ENCODE data around the gene TPTE2. TPM values are rescaled to one million over a fixed set of nuclear protein-coding genes. Genes with fewer than 3 reads are reported as not detected.

The TPTE2 gene
- total and polyA plus RNA-seq, 2 experiments from 2014 or later = 0.24 TPM; not detected in 1

GRCh38 chr13:19591864-19592263 is 30.5 kb upstream of the TPTE2 start:
- DNase-seq (ENCODE audit: low read depth in 1 of 2, low spot score in 1 of 2) = no peak
- Histone ChIP-seq H3K36me3 (no peaks in the 10 kb centered on the region), H3K4me1 (ENCODE audit: low read depth) (no peaks in the 10 kb centered on the region), H3K9me3 (ENCODE audit: low read depth) (no peaks in the 10 kb centered on the region), H3K4me3 (no peak overlapping the region), H3K27me3 (no peaks in the 10 kb centered on the region), H3K27ac (no peak overlapping the region)
- TF ChIP-seq, protein P1, sequence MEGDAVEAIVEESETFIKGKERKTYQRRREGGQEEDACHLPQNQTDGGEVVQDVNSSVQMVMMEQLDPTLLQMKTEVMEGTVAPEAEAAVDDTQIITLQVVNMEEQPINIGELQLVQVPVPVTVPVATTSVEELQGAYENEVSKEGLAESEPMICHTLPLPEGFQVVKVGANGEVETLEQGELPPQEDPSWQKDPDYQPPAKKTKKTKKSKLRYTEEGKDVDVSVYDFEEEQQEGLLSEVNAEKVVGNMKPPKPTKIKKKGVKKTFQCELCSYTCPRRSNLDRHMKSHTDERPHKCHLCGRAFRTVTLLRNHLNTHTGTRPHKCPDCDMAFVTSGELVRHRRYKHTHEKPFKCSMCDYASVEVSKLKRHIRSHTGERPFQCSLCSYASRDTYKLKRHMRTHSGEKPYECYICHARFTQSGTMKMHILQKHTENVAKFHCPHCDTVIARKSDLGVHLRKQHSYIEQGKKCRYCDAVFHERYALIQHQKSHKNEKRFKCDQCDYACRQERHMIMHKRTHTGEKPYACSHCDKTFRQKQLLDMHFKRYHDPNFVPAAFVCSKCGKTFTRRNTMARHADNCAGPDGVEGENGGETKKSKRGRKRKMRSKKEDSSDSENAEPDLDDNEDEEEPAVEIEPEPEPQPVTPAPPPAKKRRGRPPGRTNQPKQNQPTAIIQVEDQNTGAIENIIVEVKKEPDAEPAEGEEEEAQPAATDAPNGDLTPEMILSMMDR (IDR thresholded peaks at IDR 0.05; ENCODE audit: low read depth, low read length) = no peak

DNA sequence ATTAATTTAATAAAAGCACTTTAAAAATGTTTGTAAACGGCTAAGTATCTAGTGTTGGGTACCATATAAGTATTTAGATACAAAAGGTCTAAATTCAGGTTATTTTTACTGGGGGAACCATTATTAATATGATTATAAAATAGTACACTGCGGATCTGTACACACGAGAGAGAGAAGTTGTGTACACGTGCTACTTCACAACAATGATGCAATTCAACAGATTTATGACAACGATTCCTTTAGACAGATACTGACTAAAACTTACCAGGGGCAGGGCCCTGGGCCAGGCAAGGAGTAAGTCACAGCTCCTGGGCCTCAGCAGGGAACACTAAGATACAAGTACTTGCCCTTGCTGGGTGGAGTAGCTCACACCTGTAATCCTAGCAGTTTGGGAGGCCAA is 29.1 kb upstream of the TPTE2 start:
- no peaks in the 10 kb centered on the region for H3K27me3 ChIP-seq
- H3K4me1 ChIP-seq (ENCODE audit: low read depth) = no peaks in the 10 kb centered on the region
- TF ChIP-seq, protein P1 (IDR thresholded peaks at IDR 0.05; ENCODE audit: low read depth, low read length) = no peak
- no peak overlapping the region for H3K4me3 ChIP-seq
- no peaks in the 10 kb centered on the region for H3K36me3 ChIP-seq
- no peak overlapping the region for H3K27ac ChIP-seq
- no peaks in the 10 kb centered on the region for H3K9me3 ChIP-seq (ENCODE audit: low read depth)
- DNase-seq (ENCODE audit: low read depth in 1 of 2, low spot score in 1 of 2) = no peak

DNA sequence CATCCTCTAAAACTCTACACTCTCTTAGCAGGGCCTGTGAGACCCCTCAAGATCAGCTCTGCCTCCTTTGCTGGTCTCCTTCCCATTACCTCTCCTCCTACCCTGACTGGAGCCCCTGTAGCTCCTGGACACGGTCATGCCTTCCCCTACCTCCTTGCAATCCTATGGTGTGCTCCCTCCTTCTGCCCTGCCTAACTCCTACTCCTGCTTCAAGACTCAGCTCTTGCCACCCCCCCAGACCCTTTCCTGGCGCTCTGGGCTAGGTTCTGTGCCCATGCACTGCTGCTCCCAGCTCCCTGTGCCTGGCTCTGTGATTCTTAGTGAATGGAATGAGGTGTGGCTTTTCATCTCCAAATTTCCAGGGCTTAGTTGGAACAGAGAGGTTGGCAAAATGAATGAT is 28.0 kb upstream of the TPTE2 start:
- Histone ChIP-seq H3K27me3 (no peaks in the 10 kb centered on the region), H3K4me1 (ENCODE audit: low read depth) (no peaks in the 10 kb centered on the region), H3K36me3 (no peaks in the 10 kb centered on the region), H3K4me3 (no peak overlapping the region), H3K9me3 (ENCODE audit: low read depth) (no peaks in the 10 kb centered on the region), H3K27ac (no peak overlapping the region)
- DNase-seq (ENCODE audit: low read depth in 1 of 2, low spot score in 1 of 2) = no peak
- TF ChIP-seq, protein P1 (IDR thresholded peaks at IDR 0.05; ENCODE audit: low read depth, low read length) = no peak

GRCh38 chr13:19587635-19588300 is 26.4 kb upstream of the TPTE2 start:
- Histone ChIP-seq H3K36me3 (no peaks in the 10 kb centered on the region), H3K4me3 (no peak overlapping the region), H3K4me1 (ENCODE audit: low read depth) (no peaks in the 10 kb centered on the region), H3K27ac (no peak overlapping the region), H3K9me3 (ENCODE audit: low read depth) (no peaks in the 10 kb centered on the region), H3K27me3 (no peaks in the 10 kb centered on the region)
- DNase-seq (ENCODE audit: low read depth in 1 of 2, low spot score in 1 of 2) = peak in 1 of 2 donors; percentile 60
- TF ChIP-seq, protein P1 (IDR thresholded peaks at IDR 0.05; ENCODE audit: low read depth, low read length) = peak; percentile 51

- peak in 1 of 2 donors; percentile 33 for DNase-seq (ENCODE audit: low read depth in 1 of 2, low spot score in 1 of 2)
- H3K36me3 ChIP-seq = no peaks in the 10 kb centered on the region
- no peaks in the 10 kb centered on the region for H3K27me3 ChIP-seq
- no peaks in the 10 kb centered on the region for H3K4me1 ChIP-seq (ENCODE audit: low read depth)
- H3K4me3 ChIP-seq = no peak overlapping the region
- H3K27ac ChIP-seq = no peak overlapping the region
- TF ChIP-seq, protein P1 (IDR thresholded peaks at IDR 0.05; ENCODE audit: low read depth, low read length) = no peak
- no peaks in the 10 kb centered on the region for H3K9me3 ChIP-seq (ENCODE audit: low read depth)
Observed at GRCh38 chr13:19586904-19587634, 25.7 kb upstream of the TPTE2 start.

All from cardiac muscle cell (in vitro differentiated cells and primary cell).